ENCODE data around the gene HERPUD1. TPM values are rescaled to one million over a fixed set of nuclear protein-coding genes. Genes with fewer than 3 reads are reported as not detected.
"Not testable (repeated sequence)": the region's sequence is repeated elsewhere in the genome, so short reads cannot be mapped to it uniquely, and the experiment has no call there.

Gene HERPUD1
- 100 to 1,000 TPM in 3 of 5 donors, 10 to 100 TPM in 2; 95.7 to 124 (median 104) TPM for polyA plus RNA-seq (ENCODE audit: insufficient read depth in 1 of 5, insufficient read length in 5 of 5, low replicate concordance in 1 of 5)
- long read RNA-seq, donor 1, transcript HERPUD1-204 (8 exons, 2,946 nt): major isoform, 35 of 68 reads
- long read RNA-seq, donor 1, transcript HERPUD1-216 (2 exons, 509 nt): minor isoform, 8 of 68 reads
- long read RNA-seq, donor 1, partial matches to known transcripts: 17 of 68 reads
- long read RNA-seq, donor 1, other reads (novel, unspliced or antisense): 0 of 68 reads
- long read RNA-seq, donor 2, transcript HERPUD1-204 (8 exons, 2,946 nt): major isoform, 14 of 25 reads
- long read RNA-seq, donor 2, partial matches to known transcripts: 6 of 25 reads
- long read RNA-seq, donor 2, other reads (novel, unspliced or antisense): 0 of 25 reads
- long read RNA-seq, donor 3, transcript HERPUD1-204 (8 exons, 2,946 nt): major isoform, 32 of 41 reads
- long read RNA-seq, donor 3, partial matches to known transcripts: 0 of 41 reads
- long read RNA-seq, donor 3, other reads (novel, unspliced or antisense): 0 of 41 reads
- long read RNA-seq, donor 4, transcript HERPUD1-204 (8 exons, 2,946 nt): major isoform, 16 of 34 reads
- long read RNA-seq, donor 4, partial matches to known transcripts: 12 of 34 reads
- long read RNA-seq, donor 4, other reads (novel, unspliced or antisense): 0 of 34 reads
- long read RNA-seq, donor 5, transcript HERPUD1-204 (8 exons, 2,946 nt): major isoform, 14 of 33 reads
- long read RNA-seq, donor 5, partial matches to known transcripts: 11 of 33 reads
- long read RNA-seq, donor 5, other reads (novel, unspliced or antisense): 0 of 33 reads
- long read RNA-seq, donor 6, transcript HERPUD1-204 (8 exons, 2,946 nt): major isoform, 33 of 53 reads
- long read RNA-seq, donor 6, partial matches to known transcripts: 12 of 53 reads
- long read RNA-seq, donor 6, other reads (novel, unspliced or antisense): 0 of 53 reads
- long read RNA-seq, donor 7, transcript HERPUD1-204 (8 exons, 2,946 nt): major isoform, 24 of 31 reads
- long read RNA-seq, donor 7, partial matches to known transcripts: 0 of 31 reads
- long read RNA-seq, donor 7, other reads (novel, unspliced or antisense): 0 of 31 reads
- long read RNA-seq, donor 8, transcript HERPUD1-204 (8 exons, 2,946 nt): major isoform, 12 of 13 reads
- long read RNA-seq, donor 8, partial matches to known transcripts: 0 of 13 reads
- long read RNA-seq, donor 8, other reads (novel, unspliced or antisense): 0 of 13 reads

- DNase-seq: peak; percentile 98 to 99
These were observed at the start of gene HERPUD1 for GRCh38 chr16:56931892-56932720. TSS of gene HERPUD1 (plus strand) at chr16:56932142. CDS start at chr16:56932245, 103 bp downstream.

GRCh38 chr16:56883586-56883985, 48.4 kb upstream of the HERPUD1 start:
- DNase-seq: no peak

- DNase-seq: no peak
These were observed 47.8 kb upstream of the HERPUD1 start for GRCh38 chr16:56884026-56884582.

DNA sequence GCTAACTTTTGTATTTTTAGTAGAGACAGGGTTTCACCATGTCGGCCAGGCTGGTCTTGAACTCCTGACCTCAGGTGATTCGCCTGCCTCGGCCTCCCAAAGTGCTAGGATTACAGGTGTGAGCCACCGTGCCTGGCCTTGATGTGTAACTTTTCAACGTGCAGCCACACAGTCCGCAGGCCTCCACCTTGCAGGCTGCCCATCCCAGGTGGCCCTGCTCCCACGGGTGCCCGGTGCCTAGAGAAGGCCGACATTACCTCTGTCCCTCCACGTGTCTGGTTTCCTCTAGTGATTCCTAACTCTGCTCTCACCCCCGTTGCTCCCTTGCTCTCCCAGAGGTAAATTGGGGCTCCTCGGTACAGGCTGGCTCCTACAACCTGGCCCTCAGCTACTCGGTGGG, 47.0 kb upstream of the HERPUD1 start:
- DNase-seq: not testable (repeated sequence)

GRCh38 chr16:56885446-56886162, 46.3 kb upstream of the HERPUD1 start:
- DNase-seq: no peak

GRCh38 chr16:56886296-56886695, 45.6 kb upstream of the HERPUD1 start:
- DNase-seq: no peak

DNA sequence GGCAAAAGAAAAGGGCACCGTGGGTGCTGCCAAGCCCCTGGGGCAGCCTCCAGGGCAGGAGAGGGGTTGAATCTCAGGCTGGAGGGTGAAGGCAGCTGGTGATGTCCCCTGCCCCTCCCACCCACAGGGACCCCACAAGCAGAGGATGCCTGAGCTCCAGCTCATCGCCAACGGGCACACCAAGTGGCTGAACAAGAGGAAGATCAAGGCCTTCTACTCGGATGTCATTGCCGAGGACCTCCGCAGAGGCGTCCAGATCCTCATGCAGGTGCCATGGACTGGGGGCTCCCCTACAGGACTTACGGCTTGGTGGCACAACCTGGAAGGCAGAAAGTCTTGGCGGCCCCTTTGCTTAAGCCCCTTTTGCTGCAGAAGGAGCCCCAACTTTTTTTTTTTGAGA, 45.1 kb upstream of the HERPUD1 start:
- DNase-seq: no peak

- no peak for DNase-seq
These were observed 43.1 kb upstream of the HERPUD1 start for GRCh38 chr16:56888806-56889205.

GRCh38 chr16:56889206-56889605, 42.7 kb upstream of the HERPUD1 start:
- no peak for DNase-seq

DNA sequence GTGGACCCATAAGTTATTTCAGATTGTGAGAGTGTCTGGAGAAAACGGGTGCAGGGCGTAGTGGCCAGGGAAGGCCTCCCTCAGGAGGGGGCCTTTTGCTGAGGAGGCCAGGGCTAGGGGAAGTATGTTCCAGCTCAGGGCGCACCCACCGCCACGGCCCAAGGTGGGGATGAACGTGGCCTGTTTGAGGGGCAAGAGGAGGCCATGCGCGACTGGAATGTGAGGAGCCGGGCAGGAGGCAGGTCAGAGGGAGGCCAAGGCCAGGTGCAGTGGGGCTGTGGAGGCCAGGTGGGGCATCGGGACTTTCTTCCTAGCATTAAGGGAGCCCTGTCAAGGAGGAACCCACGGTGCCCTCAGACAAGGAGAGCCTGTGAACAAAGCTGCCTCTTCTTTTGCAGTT, 40.3 kb upstream of the HERPUD1 start:
- no peak for DNase-seq

DNA sequence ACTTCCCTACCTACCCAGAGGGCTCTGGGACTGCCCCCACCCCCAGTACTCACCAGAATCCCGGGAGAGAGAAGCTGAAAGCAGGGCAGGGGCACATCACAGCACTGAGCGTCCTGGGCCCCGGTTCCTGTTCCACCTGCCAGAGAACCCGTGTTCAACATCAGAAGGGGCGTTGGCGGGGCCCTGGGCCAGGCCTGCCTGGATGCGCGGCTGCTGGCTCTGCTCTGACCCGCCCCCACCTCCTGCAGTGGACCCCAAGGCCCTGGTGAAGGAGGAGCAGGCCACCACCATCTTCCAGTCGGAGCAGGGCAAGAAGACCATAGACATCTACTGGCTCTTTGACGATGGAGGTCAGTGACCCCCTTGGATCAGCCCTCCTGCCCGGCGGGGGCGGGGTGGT, 39.2 kb upstream of the HERPUD1 start:
- DNase-seq: no peak

GRCh38 chr16:56894331-56894917, 37.5 kb upstream of the HERPUD1 start:
- no peak for DNase-seq

DNA sequence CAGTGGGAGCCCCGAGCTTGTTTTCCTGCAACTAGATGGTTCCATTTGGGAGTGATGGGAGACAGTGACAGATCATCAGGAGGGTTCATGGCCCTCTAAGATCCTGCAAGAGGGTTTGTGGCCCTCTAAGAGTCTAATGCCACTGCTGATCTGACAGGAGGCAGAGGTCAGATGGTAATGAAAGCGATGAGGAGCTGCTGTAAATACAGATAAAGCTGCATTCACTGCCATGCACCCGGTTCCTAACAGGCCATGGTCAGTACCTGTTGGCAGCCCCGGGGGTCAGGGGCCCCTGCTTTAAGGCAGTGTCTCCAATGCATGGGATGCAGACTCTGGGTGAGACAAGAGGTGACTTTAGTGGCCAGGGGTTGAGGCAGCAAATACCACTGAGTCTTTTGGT, 36.1 kb upstream of the HERPUD1 start:
- DNase-seq: no peak

- DNase-seq: no peak
These were observed 35.7 kb upstream of the HERPUD1 start for GRCh38 chr16:56896244-56896643.

DNA sequence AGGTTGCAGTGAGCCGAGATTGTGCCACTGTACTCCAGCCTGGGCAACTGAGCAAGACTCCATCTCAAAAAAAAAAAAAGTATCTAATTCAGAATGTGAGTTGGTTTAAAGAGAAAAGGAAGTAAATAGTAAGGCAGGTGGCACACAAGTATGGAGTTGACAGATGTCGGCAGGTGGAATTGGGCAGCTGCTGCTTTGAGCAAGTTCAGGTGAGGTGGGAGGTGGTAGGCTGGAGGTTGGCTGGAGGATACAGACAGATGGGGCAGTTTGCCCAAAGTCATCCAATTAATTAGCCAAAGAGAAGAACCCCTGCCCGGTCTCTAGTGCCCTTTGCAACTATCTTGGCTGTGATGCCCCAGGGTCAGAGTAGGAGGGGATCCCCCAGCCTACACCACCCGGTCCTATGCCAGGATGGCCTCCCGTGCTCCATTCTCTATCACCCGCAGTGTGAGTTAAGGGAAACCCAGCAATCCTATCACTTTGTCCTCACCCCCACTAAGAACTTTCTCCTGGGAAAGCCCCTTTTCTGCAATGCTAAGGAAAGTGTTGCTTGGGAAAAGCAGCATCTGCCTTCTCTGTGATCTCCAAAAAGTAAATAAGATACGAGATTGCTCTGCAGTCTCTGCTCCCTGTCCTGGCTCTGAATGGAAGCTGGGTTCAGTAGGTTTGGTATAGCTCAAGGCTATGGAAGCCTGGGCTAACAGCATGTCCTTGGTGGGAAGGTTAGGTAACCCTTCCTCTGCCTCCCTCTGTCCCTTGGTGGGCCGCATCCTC, 34.7 kb upstream of the HERPUD1 start:
- no peak for DNase-seq

DNA sequence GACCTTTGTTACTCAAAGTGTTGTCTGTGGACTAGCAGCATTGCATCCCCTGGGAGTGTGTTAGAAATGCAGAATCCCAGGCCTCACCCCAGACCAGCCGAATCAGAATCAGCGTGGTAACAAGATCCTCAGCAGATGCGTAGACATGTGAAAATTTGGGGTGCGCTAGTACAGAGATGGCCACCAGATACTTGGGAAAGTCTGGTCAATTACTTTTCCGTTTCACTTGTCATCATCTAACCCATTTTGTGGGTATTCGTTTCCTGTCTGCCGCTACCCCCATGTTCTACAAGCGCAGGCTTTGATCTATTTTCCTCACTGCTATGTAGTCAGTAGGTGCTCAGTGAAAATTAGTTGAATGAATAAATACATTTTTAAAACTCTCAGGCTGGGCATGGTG, 33.1 kb upstream of the HERPUD1 start:
- no peak for DNase-seq

DNA sequence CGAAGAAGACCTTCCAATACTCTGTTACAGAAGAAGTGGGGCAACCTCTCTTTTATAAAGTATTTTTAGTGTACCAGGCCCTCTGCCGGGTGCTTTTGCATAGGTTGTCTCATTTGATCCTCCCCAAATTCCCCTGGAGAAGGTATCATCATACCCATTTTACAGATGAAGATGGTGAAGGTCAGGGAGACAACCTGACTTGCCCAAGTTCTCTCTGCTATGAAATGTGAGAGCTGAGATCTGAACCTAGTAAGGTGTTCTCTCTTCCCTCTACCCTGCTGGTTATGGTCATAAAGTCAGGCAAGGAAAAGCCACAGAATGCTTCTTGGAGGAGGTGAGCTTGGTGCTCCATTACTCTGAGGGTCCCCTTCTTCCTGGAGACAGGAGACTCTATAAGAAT, 28.1 kb upstream of the HERPUD1 start:
- no peak for DNase-seq

GRCh38 chr16:56907401-56907800, 24.5 kb upstream of the HERPUD1 start:
- DNase-seq: no peak

GRCh38 chr16:56909527-56909979, 22.4 kb upstream of the HERPUD1 start:
- no peak for DNase-seq

Measured in right lung (tissue), 10 donors.